Measurements from ENCODE around the gene SIGLEC9. TPM values are rescaled to one million over a fixed set of nuclear protein-coding genes. Genes with fewer than 3 reads are reported as not detected.

The SIGLEC9 gene
- total RNA-seq, 4 donors from 2014 or later, result 1.2 to 3.1 (median 1.9) TPM

DNA sequence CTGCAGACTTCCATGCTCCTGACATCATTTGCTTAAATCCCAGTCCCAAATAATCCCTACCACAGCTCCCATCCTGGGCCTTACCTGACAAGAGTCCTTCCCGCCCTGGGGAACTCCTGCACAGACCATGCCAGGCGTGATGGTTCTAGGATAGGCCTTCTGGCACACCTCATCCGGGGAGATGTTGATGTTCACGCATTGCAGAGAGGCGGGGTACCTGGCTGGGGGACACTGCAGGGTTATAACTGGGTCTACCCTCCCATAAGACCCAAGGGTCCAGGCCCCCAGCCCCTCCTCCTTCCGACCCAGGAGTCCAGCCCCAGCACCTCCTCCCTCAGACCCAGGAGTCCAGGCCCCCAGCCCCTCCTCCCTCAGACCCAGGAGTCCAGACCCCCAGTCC lies 46.0 kb upstream of the SIGLEC9 start:
- H3K4me3 ChIP-seq (replicated peaks in 1 of 3), result no peak overlapping the region
- no peaks in the 10 kb centered on the region for H3K27me3 ChIP-seq
- no peaks in the 10 kb centered on the region for H3K36me3 ChIP-seq
- intact Hi-C loops (cut with DNase I), result no loop called here
- 94 to 95% methylated on average over 6 of the region's 6 CpGs for WGBS, 2 donors
- H3K4me1 ChIP-seq, result no peaks in the 10 kb centered on the region
- H3K27ac ChIP-seq, result no peak overlapping the region
- DNase-seq, result no peak
- H3K9me3 ChIP-seq, result no peaks in the 10 kb centered on the region
- TF ChIP-seq, protein P1, sequence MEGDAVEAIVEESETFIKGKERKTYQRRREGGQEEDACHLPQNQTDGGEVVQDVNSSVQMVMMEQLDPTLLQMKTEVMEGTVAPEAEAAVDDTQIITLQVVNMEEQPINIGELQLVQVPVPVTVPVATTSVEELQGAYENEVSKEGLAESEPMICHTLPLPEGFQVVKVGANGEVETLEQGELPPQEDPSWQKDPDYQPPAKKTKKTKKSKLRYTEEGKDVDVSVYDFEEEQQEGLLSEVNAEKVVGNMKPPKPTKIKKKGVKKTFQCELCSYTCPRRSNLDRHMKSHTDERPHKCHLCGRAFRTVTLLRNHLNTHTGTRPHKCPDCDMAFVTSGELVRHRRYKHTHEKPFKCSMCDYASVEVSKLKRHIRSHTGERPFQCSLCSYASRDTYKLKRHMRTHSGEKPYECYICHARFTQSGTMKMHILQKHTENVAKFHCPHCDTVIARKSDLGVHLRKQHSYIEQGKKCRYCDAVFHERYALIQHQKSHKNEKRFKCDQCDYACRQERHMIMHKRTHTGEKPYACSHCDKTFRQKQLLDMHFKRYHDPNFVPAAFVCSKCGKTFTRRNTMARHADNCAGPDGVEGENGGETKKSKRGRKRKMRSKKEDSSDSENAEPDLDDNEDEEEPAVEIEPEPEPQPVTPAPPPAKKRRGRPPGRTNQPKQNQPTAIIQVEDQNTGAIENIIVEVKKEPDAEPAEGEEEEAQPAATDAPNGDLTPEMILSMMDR (IDR thresholded peaks at IDR 0.05), result no peak
- TF ChIP-seq POLR2A (IDR thresholded peaks at IDR 0.05), result no peak

- intact Hi-C loops (cut with DNase I), result no loop called here
- TF ChIP-seq POLR2A (IDR thresholded peaks at IDR 0.05), result no peak
- TF ChIP-seq, protein P1 (IDR thresholded peaks at IDR 0.05), result no peak
- 70 to 73% methylated on average over 8 to 23 of the region's 27 CpGs for WGBS, 2 donors
- Histone ChIP-seq H3K27me3 (no peaks in the 10 kb centered on the region), H3K4me1 (no peaks in the 10 kb centered on the region), H3K36me3 (no peaks in the 10 kb centered on the region), H3K4me3 (replicated peaks in 1 of 3) (no peak overlapping the region), H3K27ac (no peak overlapping the region), H3K9me3 (no peaks in the 10 kb centered on the region)
- DNase-seq, result no peak
Measured at GRCh38 chr19:51079481-51080110, 45.1 kb upstream of the SIGLEC9 start.

GRCh38 chr19:51081476-51081875 lies 43.2 kb upstream of the SIGLEC9 start:
- H3K27me3 ChIP-seq, result no peaks in the 10 kb centered on the region
- 85 to 90% methylated on average over 12 to 13 of the region's 14 CpGs for WGBS, 2 donors
- H3K9me3 ChIP-seq, result no peaks in the 10 kb centered on the region
- intact Hi-C loops (cut with DNase I), result no loop called here
- no peaks in the 10 kb centered on the region for H3K4me1 ChIP-seq
- H3K36me3 ChIP-seq, result no peaks in the 10 kb centered on the region
- no peak overlapping the region for H3K27ac ChIP-seq
- H3K4me3 ChIP-seq (replicated peaks in 1 of 3), result no peak overlapping the region
- TF ChIP-seq POLR2A (IDR thresholded peaks at IDR 0.05), result no peak
- TF ChIP-seq, protein P1 (IDR thresholded peaks at IDR 0.05), result no peak
- DNase-seq, result no peak

DNA sequence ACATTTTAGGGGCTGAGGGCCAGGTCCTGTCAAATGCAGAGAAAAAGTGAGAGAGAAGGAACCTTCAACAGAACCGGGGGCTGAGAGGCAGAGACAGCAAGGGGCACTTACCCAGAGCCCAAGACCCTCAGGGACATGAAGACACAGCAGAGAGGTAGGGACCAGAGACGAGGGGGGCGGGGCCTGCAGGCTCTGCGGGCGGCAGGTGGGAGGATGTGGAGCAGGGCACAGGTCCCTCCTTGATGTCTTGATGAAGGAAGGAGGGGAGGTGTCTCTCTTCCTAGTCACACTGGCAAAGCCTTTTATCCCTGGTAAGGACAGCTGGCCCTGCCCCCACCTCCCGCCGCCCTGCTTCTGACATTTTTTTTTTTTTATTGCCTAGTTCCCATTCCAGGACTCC lies 42.1 kb upstream of the SIGLEC9 start, which contains the start of gene KLK14:
Gene KLK14, minus strand, starts transcription at position 277 of the 400 bp plus-strand sequence. Its CDS starts 273 bp downstream, at position 4.
- H3K4me1 ChIP-seq, result no peaks in the 10 kb centered on the region
- no peaks in the 10 kb centered on the region for H3K36me3 ChIP-seq
- no peak within 1 kb of the TSS for H3K27ac ChIP-seq
- TF ChIP-seq, protein P1 (IDR thresholded peaks at IDR 0.05), result no peak
- no peak for TF ChIP-seq POLR2A (IDR thresholded peaks at IDR 0.05)
- no peak within 1 kb of the TSS for H3K4me3 ChIP-seq (replicated peaks in 1 of 3)
- intact Hi-C loops (cut with DNase I), result no loop called here
- DNase-seq, result no peak
- H3K27me3 ChIP-seq, result no peaks in the 10 kb centered on the region
- no peaks in the 10 kb centered on the region for H3K9me3 ChIP-seq
- WGBS, 2 donors, result 20 to 26% methylated on average over 7 of the region's 7 CpGs

GRCh38 chr19:51083181-51083580 lies 41.5 kb upstream of the SIGLEC9 start:
- WGBS, 2 donors, result 41 to 48% methylated on average over 4 of the region's 4 CpGs
- H3K27me3 ChIP-seq, result no peaks in the 10 kb centered on the region
- intact Hi-C loops (cut with DNase I), result no loop called here
- no peaks in the 10 kb centered on the region for H3K4me1 ChIP-seq
- H3K4me3 ChIP-seq (replicated peaks in 1 of 3), result no peak overlapping the region
- DNase-seq, result no peak
- TF ChIP-seq POLR2A (IDR thresholded peaks at IDR 0.05), result no peak
- TF ChIP-seq, protein P1 (IDR thresholded peaks at IDR 0.05), result no peak
- H3K27ac ChIP-seq, result no peak overlapping the region
- H3K9me3 ChIP-seq, result no peaks in the 10 kb centered on the region
- H3K36me3 ChIP-seq, result no peaks in the 10 kb centered on the region
